Progenitor cell of endocrine pancreas (in vitro differentiated cells): ENCODE measurements around the gene TMEM248. TPM values are rescaled to one million over a fixed set of nuclear protein-coding genes. Genes with fewer than 3 reads are reported as not detected.
"Not testable (repeated sequence)": the region's sequence is repeated elsewhere in the genome, so short reads cannot be mapped to it uniquely, and the experiment has no call there.

Experiments
- DNase-seq: peaks from one replicate; pipeline ENCODE4 v3.0.0; 2021; ENCODE audit warnings: low spot score; ENCODE audit not compliant: unreplicated experiment
- H3K27ac Mint-ChIP-seq: 2 replicates; pipeline ENCODE4 v1.8.0; 2021; ENCODE audit warnings: mild to moderate bottlenecking, moderate library complexity, mixed read lengths
- H3K27me3 Mint-ChIP-seq: 2 replicates; pipeline ENCODE4 v1.8.0; 2021; ENCODE audit warnings: mixed read lengths
- H3K36me3 Mint-ChIP-seq: 2 replicates; pipeline ENCODE4 v1.8.0; 2022; ENCODE audit warnings: mixed read lengths; ENCODE audit not compliant: insufficient read depth
- H3K4me1 Mint-ChIP-seq: 2 replicates; pipeline ENCODE4 v1.8.0; 2021; ENCODE audit warnings: low read depth, mixed read lengths
- H3K4me3 Mint-ChIP-seq: 2 replicates; pipeline ENCODE4 v1.8.0; 2021; ENCODE audit warnings: low read depth, mild to moderate bottlenecking, moderate library complexity, mixed read lengths
- H3K9me3 Mint-ChIP-seq: 2 replicates; pipeline ENCODE4 v1.8.0; 2021; ENCODE audit warnings: low read depth, mixed read lengths
- total RNA-seq: library from RNA; stranded (reverse); gene quantifications from 2 replicates; pipeline ENCODE4 v1.2.1, GENCODE V29; 2021
- TF ChIP-seq, protein P1 (sequence below): fragments of 200-600 bp; sonication (generic); IDR thresholded peaks from one replicate; pipeline ENCODE4 v1.5.0; 2021; ENCODE audit warnings: antibody characterized with exemption, mild to moderate bottlenecking; ENCODE audit not compliant: unreplicated experiment

Gene TMEM248
- total RNA-seq, 1 donor from 2014 or later, result 77.2 TPM

DNA sequence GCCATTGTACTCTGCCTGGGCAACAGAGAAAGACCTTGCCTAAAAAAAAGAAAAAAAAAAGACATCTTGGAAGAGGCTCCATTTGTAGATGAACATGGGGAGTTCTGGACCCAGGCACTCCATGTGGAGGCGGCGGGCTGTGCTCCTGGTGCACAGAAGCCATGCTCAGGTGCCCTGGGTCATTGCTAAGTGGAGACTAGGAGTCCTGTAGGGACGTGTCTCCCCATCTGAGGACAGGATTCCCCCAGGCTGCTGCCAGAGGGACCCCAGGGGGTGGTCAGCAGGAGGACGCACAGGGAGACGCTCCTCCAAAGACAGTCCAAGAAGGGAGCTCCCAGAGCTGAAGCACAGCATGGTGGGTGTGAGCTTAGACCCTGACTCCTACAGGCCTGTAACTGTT is 40.1 kb downstream of the TMEM248 start:
- H3K27ac Mint-ChIP-seq, result no peak overlapping the region
- no peaks in the 10 kb centered on the region for H3K27me3 Mint-ChIP-seq
- peaks cover 15% of the 10 kb centered on the region for H3K36me3 Mint-ChIP-seq
- DNase-seq, result no peak
- no peak overlapping the region for H3K4me3 Mint-ChIP-seq
- H3K4me1 Mint-ChIP-seq, result peaks cover 19% of the 10 kb centered on the region
- peaks cover 3% of the 10 kb centered on the region for H3K9me3 Mint-ChIP-seq
- TF ChIP-seq, protein P1, sequence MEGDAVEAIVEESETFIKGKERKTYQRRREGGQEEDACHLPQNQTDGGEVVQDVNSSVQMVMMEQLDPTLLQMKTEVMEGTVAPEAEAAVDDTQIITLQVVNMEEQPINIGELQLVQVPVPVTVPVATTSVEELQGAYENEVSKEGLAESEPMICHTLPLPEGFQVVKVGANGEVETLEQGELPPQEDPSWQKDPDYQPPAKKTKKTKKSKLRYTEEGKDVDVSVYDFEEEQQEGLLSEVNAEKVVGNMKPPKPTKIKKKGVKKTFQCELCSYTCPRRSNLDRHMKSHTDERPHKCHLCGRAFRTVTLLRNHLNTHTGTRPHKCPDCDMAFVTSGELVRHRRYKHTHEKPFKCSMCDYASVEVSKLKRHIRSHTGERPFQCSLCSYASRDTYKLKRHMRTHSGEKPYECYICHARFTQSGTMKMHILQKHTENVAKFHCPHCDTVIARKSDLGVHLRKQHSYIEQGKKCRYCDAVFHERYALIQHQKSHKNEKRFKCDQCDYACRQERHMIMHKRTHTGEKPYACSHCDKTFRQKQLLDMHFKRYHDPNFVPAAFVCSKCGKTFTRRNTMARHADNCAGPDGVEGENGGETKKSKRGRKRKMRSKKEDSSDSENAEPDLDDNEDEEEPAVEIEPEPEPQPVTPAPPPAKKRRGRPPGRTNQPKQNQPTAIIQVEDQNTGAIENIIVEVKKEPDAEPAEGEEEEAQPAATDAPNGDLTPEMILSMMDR, result no peak

DNA sequence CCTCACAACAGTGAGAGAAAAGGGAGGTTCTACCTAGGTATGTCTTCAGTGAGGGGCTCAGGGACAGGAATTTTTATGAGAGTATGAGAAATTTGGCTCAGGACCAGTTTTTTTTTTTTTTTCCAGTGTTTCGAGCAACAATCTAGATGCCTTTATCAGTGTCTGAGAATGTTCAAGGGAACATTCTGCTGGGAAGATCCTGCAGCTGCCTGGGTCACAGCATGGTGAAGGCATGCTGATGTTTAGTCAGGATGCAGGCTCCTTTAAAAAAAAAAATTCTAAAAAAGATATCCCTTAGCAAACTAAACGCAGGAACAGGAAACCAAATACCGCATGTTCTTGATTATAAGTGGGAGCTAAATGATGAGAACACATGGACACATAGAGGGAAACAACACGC is 43.4 kb downstream of the TMEM248 start:
- TF ChIP-seq, protein P1, result no peak
- H3K4me3 Mint-ChIP-seq, result no peak overlapping the region
- peaks cover 3% of the 10 kb centered on the region for H3K9me3 Mint-ChIP-seq
- peaks cover 14% of the 10 kb centered on the region for H3K36me3 Mint-ChIP-seq
- no peaks in the 10 kb centered on the region for H3K4me1 Mint-ChIP-seq
- no peak overlapping the region for H3K27ac Mint-ChIP-seq
- no peak for DNase-seq
- H3K27me3 Mint-ChIP-seq, result no peaks in the 10 kb centered on the region

DNA sequence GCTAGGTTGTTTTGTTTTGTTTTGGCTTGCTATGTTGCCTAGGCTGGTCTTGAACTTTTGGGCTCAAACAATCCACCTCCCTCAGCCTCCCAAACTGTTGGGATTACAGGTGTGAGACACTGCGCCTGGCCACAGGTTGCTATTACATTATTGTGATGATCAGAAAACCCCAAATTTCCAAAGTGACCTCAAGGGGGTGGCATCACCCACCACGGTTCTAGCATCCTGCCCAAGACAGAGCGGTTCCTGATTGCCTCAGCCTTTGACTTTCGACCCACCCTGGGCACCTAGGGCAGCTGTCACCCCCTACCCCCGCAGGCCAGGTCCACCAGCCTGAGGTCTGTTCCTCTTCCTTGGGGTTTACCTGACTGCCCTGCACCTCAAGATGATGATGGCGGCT is 46.0 kb downstream of the TMEM248 start:
- Mint-ChIP-seq H3K4me3 (no peak overlapping the region), H3K27me3 (no peaks in the 10 kb centered on the region), H3K9me3 (peaks cover 3% of the 10 kb centered on the region), H3K36me3 (peaks cover 12% of the 10 kb centered on the region), H3K4me1 (peaks cover 1% of the 10 kb centered on the region), H3K27ac (no peak overlapping the region)
- TF ChIP-seq, protein P1, result no peak
- DNase-seq, result no peak

DNA sequence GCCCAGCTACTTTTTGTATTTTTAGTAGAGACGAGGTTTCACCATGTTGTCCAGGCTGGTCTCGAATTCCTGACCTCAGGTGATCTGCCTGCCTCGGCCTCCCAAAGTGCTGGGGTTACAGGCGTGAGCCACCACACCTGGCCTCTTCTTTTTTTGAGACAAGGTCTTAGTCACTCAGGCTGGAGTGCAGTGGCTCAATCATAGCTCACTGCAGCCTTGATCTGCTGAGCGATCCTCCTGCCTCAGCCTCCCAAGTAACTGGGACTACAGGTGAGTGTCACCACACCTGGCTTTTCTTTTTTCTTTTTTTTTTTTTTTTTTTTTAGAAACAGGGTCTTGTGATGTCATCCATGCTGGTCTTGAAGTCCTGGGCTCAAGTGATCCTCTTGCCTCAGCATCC is 48.0 kb downstream of the TMEM248 start:
- not testable (repeated sequence) for H3K4me1 Mint-ChIP-seq, H3K9me3 Mint-ChIP-seq, H3K36me3 Mint-ChIP-seq, H3K27ac Mint-ChIP-seq, H3K4me3 Mint-ChIP-seq, H3K27me3 Mint-ChIP-seq, DNase-seq

DNA sequence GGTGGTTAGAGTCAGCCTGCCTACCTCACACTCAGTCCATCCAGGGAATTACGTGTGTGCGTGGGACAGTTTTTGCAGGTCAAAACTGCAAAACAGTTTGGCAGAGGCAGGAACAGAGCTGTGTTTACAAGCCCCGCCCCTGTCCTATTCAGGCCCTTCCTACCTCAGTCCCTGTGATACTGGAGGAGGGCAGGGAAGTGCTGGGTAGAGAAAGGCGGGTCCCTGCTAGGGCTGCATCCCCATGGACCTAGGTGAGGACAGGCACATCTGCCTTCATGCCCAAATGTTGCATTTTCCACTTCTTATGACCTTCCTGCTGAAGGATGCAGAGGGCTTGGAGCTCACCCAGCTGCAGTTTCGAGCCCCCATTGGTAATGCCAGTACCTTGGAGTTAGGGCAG is 49.3 kb downstream of the TMEM248 start:
- H3K27ac Mint-ChIP-seq, result no peak overlapping the region
- H3K4me3 Mint-ChIP-seq, result no peak overlapping the region
- peaks cover 7% of the 10 kb centered on the region for H3K27me3 Mint-ChIP-seq
- H3K4me1 Mint-ChIP-seq, result peaks cover 5% of the 10 kb centered on the region
- no peak for DNase-seq
- peaks cover 6% of the 10 kb centered on the region for H3K36me3 Mint-ChIP-seq
- TF ChIP-seq, protein P1, result no peak
- no peaks in the 10 kb centered on the region for H3K9me3 Mint-ChIP-seq

DNA sequence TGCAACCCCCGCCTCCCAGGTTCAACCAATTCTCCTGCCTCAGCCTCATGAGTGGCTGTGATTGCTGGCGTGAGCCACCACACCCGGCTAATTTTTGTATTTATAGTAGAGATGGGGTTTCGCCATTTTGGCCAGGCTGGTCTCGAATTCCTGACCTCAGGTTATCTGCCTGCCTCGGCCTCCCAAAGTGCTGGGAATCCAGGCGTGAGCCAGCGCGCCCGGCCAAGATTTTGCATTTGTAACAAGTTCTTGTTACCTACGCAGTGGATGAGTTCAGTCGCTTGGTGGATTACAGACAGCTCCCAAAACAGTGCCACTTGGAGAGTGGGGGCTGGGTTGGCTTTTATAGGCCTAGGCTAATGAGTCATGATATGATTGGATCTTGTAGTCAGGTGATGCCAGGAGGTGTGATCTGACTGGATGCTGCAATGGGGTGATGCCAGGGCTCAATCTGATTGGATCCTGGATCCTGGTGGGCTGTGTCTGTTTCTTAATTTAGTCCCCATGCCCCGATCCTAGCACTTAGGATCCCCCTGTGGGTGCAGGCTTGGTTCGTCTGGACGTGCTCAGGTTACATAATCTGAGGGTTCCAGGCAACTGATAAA is 54.1 kb downstream of the TMEM248 start:
- peaks cover 2% of the 10 kb centered on the region for H3K36me3 Mint-ChIP-seq
- peaks cover 7% of the 10 kb centered on the region for H3K27me3 Mint-ChIP-seq
- no peak overlapping the region for H3K27ac Mint-ChIP-seq
- H3K4me3 Mint-ChIP-seq, result no peak overlapping the region
- no peak for DNase-seq
- H3K9me3 Mint-ChIP-seq, result peaks cover 4% of the 10 kb centered on the region
- H3K4me1 Mint-ChIP-seq, result peaks cover 5% of the 10 kb centered on the region
- TF ChIP-seq, protein P1, result no peak

DNA sequence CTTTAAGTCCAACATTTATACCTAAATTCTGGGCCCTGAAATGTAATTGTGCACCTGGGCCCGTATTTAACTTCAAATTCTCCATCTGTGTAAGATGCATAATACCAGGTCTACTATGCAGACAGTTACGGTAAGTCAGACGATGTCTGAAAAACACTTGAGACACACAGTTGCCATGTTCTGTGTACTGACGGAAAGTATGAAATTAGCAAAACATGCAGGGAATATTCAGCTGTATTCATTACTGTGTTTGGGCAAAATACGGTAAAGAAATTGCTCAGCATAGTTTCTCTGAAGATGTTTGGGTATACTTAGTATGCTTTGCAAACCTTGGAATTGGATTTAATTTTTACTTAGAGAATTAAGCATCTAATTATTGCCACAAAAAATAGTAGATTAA is 57.3 kb downstream of the TMEM248 start:
- not testable (repeated sequence) for DNase-seq, H3K27ac Mint-ChIP-seq, H3K27me3 Mint-ChIP-seq, H3K4me3 Mint-ChIP-seq, H3K36me3 Mint-ChIP-seq, H3K4me1 Mint-ChIP-seq
- H3K9me3 Mint-ChIP-seq, result peaks cover 11% of the 10 kb centered on the region

DNA sequence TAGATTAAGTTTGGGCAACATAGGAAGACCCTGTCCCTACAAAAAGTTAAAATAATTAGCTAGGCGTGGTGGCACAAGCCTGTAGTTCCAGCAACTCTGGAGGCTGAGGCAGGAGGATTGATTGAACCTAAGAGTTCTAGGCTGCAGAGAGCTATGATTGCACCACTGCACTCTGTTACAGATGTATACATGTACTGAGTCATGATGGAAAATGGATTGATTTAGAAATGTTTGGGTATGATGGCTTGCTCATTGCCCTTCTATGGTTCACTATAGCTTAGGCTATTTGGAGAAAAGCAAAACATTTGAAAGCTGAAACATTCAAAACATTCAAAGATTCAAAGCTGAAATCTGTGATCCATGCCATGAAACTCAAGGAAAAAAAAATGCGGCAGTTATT is 58.0 kb downstream of the TMEM248 start:
- not testable (repeated sequence) for H3K27ac Mint-ChIP-seq, DNase-seq, H3K4me1 Mint-ChIP-seq, H3K36me3 Mint-ChIP-seq, H3K27me3 Mint-ChIP-seq, H3K4me3 Mint-ChIP-seq
- peaks cover 11% of the 10 kb centered on the region for H3K9me3 Mint-ChIP-seq

DNA sequence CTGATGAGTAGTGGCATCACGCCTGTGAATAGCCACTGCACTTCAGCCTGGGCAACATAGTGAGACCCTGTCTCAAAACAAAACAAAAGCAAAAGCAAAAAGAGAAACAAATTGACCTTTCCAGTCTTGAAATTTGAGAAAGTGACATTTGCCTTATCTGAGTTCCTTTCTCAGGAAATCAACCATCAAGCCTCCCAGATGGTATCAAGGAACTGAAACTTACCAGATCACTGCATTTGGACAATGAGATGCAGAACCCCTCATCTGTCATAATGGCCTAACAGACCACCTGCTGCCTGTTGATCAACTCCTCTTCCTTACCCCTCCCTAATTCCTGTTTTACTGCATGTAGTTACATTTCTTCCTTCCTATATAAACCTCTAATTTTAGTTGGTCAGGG is 59.3 kb downstream of the TMEM248 start:
- H3K9me3 Mint-ChIP-seq, result peaks cover 11% of the 10 kb centered on the region
- not testable (repeated sequence) for DNase-seq, H3K4me3 Mint-ChIP-seq, H3K36me3 Mint-ChIP-seq, H3K27me3 Mint-ChIP-seq, H3K4me1 Mint-ChIP-seq, H3K27ac Mint-ChIP-seq
